ENCODE results near the gene KCNN2. TPM values are rescaled to one million over a fixed set of nuclear protein-coding genes. Genes with fewer than 3 reads are reported as not detected.

KCNN2 gene
- total RNA-seq, 2 donors from 2014 or later = 0.49 to 0.64 TPM

DNA sequence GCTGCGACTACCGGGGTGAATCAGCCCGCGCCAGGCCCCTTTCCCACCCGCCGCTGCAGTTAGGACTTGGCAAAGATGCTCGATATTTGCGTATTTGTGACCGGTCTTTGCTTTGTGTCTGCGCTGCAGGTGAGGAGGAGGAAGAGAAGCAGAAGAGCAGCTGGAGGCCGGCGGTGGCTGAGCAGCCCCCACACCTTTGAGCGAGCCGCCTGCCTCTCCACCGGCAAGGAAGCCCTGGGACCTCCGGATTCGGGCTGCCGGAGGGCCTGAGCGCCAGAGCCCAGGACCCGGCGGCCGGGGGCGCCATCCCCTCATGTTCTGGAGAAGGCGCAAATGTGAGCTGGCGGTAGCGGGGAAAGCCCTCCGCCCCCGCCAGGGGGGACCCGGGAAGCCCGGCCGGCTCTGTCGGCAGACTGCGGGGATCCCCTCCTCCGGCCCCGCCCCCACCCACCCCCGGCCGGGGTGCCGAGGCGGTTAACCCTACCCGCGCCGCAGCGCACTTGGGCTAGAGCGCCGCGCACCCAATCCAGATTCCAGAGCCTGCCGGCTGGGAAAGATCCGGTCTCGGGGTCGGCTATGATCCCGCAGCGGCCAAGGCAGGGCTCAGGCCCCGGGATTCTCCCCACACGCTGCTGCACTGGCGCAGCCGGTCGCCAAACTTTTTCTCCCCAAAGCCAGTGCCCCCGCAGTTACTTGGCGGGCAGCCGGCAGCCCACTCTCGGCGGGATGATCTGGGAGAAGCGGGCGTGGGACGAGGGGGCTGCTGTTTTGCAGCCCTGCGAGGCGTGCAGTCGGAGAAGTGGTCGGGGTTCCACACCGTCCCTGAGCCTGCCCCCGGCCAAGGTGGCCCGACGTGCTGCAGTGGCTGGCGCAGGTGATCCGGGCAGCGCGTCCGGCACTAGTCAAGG, 800 bp upstream of the KCNN2 start:
- peak; percentile 36 for ATAC-seq
- DNase-seq = peak; percentile 28 to 38
- intact Hi-C loops (cut with DNase I, micrococcal nuclease) = no loop called here

DNA sequence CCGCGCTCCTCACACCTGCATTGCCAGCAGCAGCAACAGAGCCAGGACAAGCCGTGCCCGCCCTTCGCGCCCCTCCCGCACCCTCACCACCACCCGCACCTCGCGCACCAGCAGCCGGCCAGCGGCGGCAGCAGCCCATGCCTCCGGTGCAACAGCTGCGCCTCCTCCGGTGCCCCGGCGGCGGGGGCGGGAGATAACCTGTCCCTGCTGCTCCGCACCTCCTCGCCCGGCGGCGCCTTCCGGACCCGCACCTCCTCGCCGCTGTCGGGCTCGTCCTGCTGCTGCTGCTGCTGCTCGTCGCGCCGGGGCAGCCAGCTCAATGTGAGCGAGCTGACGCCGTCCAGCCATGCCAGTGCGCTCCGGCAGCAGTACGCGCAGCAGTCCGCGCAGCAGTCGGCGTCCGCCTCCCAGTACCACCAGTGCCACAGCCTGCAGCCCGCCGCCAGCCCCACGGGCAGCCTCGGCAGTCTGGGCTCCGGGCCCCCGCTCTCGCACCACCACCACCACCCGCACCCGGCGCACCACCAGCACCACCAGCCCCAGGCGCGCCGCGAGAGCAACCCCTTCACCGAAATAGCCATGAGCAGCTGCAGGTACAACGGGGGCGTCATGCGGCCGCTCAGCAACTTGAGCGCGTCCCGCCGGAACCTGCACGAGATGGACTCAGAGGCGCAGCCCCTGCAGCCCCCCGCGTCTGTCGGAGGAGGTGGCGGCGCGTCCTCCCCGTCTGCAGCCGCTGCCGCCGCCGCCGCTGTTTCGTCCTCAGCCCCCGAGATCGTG, 517 bp downstream of the KCNN2 start:
- ATAC-seq = peak; percentile 60
- DNase-seq = no peak
- intact Hi-C loops (cut with DNase I, micrococcal nuclease) = no loop called here

DNA sequence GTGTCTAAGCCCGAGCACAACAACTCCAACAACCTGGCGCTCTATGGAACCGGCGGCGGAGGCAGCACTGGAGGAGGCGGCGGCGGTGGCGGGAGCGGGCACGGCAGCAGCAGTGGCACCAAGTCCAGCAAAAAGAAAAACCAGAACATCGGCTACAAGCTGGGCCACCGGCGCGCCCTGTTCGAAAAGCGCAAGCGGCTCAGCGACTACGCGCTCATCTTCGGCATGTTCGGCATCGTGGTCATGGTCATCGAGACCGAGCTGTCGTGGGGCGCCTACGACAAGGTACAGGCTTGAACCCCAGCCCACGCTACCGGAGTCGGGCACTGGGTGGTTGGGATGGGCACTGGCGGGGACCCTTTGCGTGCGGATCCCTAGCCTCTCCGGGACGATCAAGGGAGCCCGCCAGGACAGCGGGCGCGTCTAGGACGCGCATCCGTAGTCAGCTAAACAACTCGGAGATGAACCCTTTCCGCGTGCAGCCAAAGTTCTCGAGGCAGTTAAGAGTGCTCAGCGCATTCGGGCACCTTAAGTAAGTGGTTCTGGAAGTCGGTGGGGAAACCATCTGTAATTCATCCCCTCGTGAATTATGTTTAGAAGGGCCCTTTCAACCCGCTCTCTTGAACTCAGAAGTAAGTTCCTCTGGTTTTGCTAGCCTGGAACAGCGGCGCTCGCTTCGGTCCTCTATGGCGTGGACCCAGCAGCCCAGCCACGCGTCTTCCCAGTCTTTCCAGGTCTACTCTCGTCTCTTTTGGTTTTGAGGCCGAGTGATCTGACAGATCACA, 1.3 kb downstream of the KCNN2 start:
- intact Hi-C loops (cut with DNase I, micrococcal nuclease) = no loop called here
- DNase-seq (peak; percentile 13 to 22), ATAC-seq (no peak)

DNA sequence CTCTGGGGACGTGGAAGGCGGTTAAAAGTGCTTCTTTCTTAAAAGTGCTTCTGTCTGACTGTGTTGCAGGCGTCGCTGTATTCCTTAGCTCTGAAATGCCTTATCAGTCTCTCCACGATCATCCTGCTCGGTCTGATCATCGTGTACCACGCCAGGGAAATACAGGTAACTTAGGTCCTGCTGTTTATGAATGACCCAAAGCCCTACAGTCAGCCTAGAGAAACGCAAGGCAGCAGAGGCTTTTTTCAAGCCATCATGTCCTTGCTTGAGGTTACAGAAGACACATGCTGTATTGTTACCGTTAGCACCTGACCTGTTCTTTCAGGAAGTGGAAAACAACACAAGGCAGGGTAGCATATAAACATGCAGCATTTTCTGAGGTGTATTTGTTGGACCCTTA, 2.0 kb downstream of the KCNN2 start:
- intact Hi-C loops (cut with DNase I, micrococcal nuclease) = no loop called here
- ATAC-seq (no peak), DNase-seq (no peak)

DNA sequence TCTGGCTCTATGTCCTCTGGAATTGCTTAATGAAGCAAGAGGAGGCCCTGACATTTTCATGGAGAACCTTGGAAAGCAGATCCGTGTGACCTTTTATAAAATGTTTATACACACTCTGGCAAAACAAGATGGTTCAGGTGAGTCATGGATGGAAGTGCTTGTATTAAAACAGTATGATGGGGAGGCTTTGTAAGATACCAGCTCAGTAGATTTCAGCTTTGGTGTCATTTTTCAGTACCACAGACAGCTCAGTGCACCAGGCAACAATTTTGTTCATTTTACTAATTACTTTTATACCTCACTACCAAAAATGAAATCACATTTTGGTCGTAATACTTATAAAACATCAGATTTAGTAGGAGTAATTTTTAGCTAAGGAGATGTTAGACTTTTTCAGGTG, 5.2 kb downstream of the KCNN2 start:
- no peak for DNase-seq
- intact Hi-C loops (cut with DNase I, micrococcal nuclease) = no loop called here
- no peak for ATAC-seq

DNA sequence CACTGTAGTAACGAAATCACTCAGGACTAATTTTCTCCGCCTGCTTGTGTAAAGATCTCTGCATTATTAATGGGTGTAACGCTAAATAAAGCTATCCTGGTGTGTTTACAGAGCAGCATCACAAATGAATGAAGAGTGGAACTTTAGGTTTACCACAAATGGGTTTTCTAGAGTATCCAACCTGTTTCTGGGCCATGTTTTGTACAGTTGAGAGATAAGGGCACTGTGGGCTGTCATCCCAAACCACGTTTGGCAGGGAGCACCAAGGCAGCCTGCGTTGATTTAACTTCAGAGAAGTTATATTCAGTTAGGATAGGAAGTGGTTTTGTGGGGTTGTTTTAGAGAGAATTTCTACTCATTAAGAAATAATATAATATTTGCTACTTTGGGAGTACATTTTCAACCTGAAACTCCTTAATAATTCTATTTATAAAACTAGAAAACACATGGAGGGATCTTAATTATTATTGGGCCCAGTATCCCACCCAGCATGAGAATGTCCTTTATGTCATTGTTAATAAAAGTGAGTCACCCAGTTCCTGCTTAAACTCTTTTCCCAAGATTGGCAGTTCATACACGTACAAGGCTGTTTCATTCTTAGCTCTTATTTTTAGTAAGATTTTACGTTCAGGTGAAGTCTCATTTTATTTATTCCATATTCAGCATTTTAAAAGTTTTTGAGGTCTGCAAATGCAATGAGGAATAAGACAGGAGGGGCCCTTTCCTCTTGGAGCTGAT, 8.0 kb downstream of the KCNN2 start:
- intact Hi-C loops (cut with DNase I, micrococcal nuclease) = no loop called here
- no peak for ATAC-seq
- no peak for DNase-seq

DNA sequence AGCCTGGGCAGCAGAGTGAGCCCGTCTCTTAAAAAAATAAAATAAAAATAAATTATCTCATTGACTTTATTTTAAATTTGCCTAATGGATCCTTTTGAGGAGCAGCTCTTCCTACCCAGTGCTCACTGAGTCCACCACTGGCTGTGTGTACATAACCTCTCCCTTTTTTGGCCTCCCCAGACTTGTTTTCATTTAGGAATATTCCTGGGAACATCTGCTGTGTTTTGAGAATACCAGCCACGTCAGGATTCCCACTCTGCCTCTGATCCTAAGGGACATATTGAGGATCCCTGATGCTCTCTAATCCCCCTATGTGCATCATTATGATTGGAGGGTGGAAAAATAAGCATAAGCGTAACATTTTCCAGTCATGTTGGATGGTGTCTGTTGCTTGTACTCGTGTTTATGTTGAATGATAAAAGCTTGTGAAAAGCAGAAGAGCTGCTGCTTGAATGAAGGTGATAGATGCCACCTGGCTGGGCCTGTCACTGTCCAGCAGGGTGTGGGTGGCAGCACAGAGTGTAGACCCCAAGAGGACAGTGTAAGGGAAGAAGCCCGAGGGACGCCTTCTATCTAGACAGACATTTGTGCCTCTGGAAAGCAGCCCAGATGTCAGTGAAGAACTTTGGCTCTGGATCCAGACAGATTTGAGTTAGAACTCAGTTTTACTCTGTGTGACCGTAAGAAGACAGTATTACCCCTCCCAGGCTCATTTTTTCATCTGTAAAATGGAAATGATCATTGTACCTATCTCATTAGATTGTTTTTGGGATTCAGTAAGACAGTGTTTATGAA, 15.4 kb downstream of the KCNN2 start:
- intact Hi-C loops (cut with DNase I, micrococcal nuclease) = no loop called here
- DNase-seq (no peak), ATAC-seq (no peak)

DNA sequence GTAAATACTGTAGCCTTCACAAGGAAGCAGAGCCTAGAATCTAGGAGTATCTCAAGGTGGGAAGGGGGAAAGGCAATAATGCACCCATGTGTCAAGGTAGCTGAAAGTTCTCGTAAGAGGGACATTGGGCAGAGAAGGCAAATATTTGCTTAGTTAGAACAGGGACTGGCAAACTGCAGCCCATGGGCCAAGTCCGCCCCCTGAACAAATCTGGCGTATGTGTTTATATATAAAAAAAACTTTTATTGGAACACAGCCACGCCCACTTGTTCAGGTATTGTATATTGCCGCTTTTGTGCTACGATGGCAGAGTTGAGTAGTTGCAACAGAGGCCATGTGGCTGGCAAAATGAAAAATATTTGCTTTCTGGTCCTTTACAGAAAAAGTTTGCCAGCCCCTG, 16.1 kb downstream of the KCNN2 start:
- intact Hi-C loops (cut with DNase I, micrococcal nuclease) = no loop called here
- DNase-seq (peak; percentile 59 to 71), ATAC-seq (peak; percentile 94)

DNA sequence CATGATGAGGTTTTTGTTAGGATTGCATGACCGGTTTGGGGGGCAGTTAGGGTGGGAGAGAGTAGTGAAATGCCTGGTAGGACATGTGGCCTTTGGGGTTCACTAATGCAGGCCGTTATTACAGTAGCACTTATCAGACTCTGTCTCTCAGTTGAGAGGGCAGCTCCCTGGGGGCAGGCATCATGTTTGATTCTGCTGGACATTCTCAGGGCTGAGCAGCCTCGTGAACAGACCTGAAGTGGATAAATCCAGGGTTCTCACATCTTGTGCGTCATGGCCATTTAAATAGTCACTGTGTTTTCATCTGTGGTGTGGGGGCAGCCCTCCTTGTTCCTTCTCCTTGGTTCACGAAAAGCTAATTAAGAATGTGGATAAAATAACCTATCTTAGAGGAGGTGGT, 18.9 kb downstream of the KCNN2 start:
- DNase-seq = no peak
- ATAC-seq = no peak
- intact Hi-C loops (cut with DNase I, micrococcal nuclease) = no loop called here

DNA sequence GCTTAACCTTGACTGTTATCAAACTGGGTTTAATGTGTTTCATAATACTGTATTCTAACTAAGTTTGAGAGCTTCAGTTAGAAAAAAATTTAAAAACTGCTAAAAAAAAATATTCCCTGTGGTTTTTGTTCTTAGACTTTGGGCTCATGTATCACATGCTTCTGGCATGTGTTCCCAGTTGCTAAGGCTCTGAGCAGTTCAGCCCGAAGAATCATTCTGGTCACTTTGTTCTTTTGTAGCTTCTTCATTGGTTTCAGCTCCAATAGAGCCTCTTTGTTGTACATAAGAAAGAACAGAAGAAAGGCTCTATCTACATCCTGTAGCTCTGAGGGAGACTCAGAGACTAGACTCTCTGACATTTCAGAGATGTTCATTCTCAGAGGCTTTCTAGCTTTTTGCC, 25.6 kb downstream of the KCNN2 start:
- ATAC-seq = no peak
- no peak for DNase-seq
- intact Hi-C loops (cut with DNase I, micrococcal nuclease) = no loop called here

DNA sequence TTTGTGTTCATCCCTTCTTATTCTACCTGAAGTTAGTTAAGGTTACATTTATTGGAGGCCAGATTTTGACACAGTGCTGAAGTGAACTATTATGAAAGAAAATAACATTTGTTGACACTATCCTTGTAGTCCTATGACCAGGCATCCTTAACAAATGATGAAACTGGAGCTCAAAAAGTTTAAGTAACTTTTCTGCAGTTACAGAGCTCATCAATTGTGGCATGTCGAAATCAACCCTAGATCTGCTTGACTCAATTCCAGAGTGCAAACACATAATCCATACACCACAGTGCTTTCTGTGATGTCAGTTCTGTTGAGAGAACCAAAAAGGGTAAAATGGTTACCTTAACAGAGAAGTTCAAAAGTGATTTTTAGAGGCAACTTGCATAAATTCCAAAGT, 28.6 kb downstream of the KCNN2 start:
- DNase-seq (no peak), ATAC-seq (no peak)
- intact Hi-C loops (cut with DNase I, micrococcal nuclease) = no loop called here

DNA sequence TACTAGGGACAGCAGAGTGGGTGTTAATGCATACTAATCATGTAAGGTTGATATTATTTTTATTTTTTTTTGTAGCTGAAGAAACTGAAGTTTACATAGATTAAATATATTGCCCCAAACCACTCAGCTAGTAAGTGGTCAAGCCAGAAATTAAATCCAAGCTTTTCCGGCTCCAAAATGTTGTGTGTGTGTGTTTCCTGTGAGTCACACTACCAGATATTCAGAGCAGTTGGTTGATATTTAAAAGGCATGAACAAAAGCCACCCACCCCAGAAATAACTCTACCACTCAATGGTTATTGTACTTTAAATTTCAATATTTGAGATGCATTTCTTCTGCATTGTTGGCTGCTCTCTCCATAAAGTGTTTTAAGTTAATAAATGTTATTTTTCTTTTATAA, 29.5 kb downstream of the KCNN2 start:
- ATAC-seq (no peak), DNase-seq (no peak)
- intact Hi-C loops (cut with DNase I, micrococcal nuclease) = no loop called here

DNA sequence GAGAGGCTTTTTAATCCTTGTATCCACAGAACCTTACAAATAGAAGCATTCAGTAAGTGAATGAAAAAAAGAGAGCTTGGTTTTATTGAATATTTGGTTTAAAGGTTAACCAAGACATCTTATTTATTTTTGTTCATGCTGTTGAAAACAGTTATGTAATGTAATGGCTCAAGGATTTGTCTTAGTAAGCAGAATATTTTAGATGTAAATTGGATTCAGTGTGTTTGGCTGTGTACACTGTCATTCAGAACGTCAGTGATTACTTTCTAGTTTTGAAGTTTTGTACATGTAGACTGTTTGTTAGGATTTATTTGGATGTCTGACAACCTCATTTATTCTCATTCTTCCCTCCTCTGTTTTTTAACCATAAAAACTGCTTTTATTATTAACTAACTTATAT, 31.3 kb downstream of the KCNN2 start:
- ATAC-seq (no peak), DNase-seq (no peak)
- intact Hi-C loops (cut with DNase I, micrococcal nuclease) = no loop called here

DNA sequence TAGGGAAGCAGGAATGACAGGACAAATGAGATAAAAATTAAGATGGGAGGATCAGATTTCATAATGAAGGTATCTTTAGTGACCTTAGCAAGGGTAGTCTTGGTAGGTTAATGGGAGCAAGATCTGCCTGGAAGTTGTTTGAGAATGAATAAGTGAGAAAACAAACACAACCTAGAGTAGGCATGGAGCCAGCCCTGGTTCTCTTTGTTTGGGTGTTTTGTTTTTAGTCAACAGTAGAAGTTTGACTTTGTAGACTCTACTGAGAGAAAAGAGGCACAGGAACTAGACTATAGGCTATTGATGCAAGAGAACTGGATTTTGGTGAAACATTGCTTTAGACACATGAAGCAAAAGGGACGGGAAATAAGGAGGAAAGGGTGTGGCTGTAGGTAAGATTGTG, 40.3 kb downstream of the KCNN2 start:
- ATAC-seq = no peak
- intact Hi-C loops (cut with DNase I, micrococcal nuclease) = no loop called here
- no peak for DNase-seq

DNA sequence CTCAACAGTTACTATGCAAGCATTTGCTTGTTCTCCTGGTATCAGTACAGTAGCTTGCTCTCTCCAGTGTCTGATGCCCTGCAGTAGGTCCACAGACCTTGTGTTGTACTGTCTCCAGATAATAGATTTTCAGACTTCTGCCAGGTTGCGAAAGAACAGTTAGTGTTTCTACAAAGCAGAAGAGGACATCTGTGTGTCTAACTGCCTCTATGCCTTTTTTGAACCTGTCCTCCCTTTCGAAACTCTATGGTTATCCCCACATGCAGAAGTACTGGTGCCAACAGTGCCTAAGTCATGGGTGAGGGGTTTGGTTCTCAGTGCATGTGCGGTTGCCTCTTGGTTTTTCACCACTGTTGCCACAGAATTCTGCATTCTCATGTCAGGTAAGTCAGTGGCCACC, 45.9 kb downstream of the KCNN2 start:
- DNase-seq (no peak), ATAC-seq (no peak)
- intact Hi-C loops (cut with DNase I, micrococcal nuclease) = no loop called here

DNA sequence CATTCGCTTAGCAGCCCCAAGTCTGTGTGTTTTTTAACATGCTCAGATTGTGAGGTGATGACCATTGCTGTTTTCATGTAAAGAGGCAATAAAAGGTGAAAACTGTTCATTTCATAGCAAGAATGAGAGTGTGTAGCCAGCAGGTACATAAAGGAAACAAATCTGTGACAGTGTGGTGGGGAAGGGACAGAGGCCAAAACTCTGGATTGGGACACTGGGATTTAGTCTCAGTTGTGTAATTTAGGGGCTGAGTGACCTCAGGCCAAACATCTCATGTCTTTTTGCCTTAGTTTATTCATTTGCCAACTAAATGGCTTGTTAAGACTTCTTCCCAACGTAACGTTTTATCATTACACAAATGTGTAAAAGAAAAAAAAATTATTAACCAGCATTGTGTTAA, 47.0 kb downstream of the KCNN2 start:
- DNase-seq (no peak), ATAC-seq (no peak)
- intact Hi-C loops (cut with DNase I, micrococcal nuclease) = no loop called here

DNA sequence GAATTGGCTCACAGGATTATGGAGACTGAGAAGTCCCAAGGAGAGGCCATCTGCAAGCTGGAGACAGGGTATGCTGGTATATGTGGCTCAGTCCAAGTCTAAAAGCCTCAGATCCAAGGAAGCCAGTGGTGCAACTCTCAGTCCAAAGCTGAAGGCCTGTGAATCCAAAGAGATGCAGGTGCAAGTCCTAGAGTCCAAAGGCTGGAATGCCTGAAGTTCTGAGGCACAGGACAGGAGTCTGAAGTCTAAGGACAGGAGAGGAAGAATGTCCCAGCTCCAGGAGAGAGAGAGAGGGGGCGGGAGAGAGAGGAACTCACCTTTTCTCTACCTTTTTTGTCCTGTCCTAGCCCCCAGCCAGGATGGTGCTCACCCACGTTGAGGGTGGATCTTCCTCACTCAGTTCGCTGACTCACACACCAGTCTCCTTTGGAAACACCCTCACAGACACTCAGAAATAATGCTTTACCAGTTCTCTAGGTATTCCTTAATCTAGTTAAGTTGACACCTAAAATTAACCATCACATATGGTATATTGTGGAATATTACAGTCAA, 49.6 kb downstream of the KCNN2 start:
- ATAC-seq = no peak
- intact Hi-C loops (cut with DNase I, micrococcal nuclease) = no loop called here
- no peak for DNase-seq

Data from left colon (tissue), 2 donors.